B cell (primary cell): ENCODE measurements around the gene MAN1A1.

Source experiments
- CTCF ChIP-seq: fragments of 200-600 bp; IDR thresholded peaks from one replicate; pipeline ENCODE4 v1.8.0; 2022; ENCODE audit warnings: antibody characterized with exemption, mild to moderate bottlenecking
- EZH2 ChIP-seq: IDR thresholded peaks from 2 replicates; pipeline ENCODE4 v1.6.1; 2012; ENCODE audit warnings: borderline replicate concordance, low read depth, mild to moderate bottlenecking, moderate library complexity, low read length; ENCODE audit not compliant: insufficient read depth, poor library complexity, severe bottlenecking

GRCh38 chr6:119138906-119139541 is 210.5 kb downstream of the MAN1A1 start:
- TF ChIP-seq CTCF: no peak
- TF ChIP-seq EZH2: no peak
